Astrocyte (in vitro differentiated cells and primary cell): ENCODE results near the gene DEGS1. TPM values are rescaled to one million over a fixed set of nuclear protein-coding genes. Genes with fewer than 3 reads are reported as not detected.

Source experiments
- DNase-seq: peaks from one replicate; pipeline ENCODE4 v3.0.0-alpha.2; 2010; ENCODE audit warnings: low read depth
- FAIRE-seq: peaks from 2 replicates; lab custom pipeline; 2011; peaks lifted over from hg19 to GRCh38; lab: Jason Lieb, UNC
- H2AFZ ChIP-seq: 2 replicates; pipeline ENCODE4 v1.6.0; 2012; ENCODE audit warnings: low read depth, low read length, inconsistent platforms
- H3K27ac ChIP-seq: 2 replicates; pipeline ENCODE4 v1.5.1; 2011; ENCODE audit warnings: low read depth, low read length, inconsistent platforms
- H3K27me3 ChIP-seq: 2 replicates; pipeline ENCODE4 v1.6.0; 2011; ENCODE audit warnings: low read length, inconsistent platforms; ENCODE audit not compliant: insufficient read depth
- H3K36me3 ChIP-seq: 2 replicates; pipeline ENCODE4 v1.5.1; 2011; ENCODE audit warnings: low read length, inconsistent platforms; ENCODE audit not compliant: insufficient read depth
- H3K4me1 ChIP-seq: 2 replicates; pipeline ENCODE4 v1.5.1; 2011; ENCODE audit warnings: low read length, inconsistent platforms; ENCODE audit not compliant: insufficient read depth
- H3K4me2 ChIP-seq: 2 replicates; pipeline ENCODE4 v1.6.0; 2012; ENCODE audit warnings: low read length, inconsistent platforms
- H3K4me3 ChIP-seq: 2 replicates; pipeline ENCODE4 v1.5.1; 2011; ENCODE audit warnings: low read depth, mild to moderate bottlenecking, low read length, inconsistent platforms; ENCODE audit not compliant: insufficient read depth
- H3K79me2 ChIP-seq: 2 replicates; pipeline ENCODE4 v1.6.0; 2012; ENCODE audit warnings: mild to moderate bottlenecking, low read length, inconsistent platforms; ENCODE audit not compliant: insufficient read depth
- H3K9ac ChIP-seq: 2 replicates; pipeline ENCODE4 v1.6.0; 2012; ENCODE audit warnings: mild to moderate bottlenecking, low read length, inconsistent platforms
- H3K9me3 ChIP-seq: 2 replicates; pipeline ENCODE4 v1.5.1; 2012; ENCODE audit warnings: low read depth, mild to moderate bottlenecking, low read length, inconsistent platforms; ENCODE audit not compliant: insufficient read depth
- H4K20me1 ChIP-seq: 2 replicates; pipeline ENCODE4 v1.6.0; 2012; ENCODE audit warnings: low read length, inconsistent platforms; ENCODE audit not compliant: insufficient read depth
- H3K27ac Mint-ChIP-seq: one replicate; pipeline ENCODE4 v1.8.0; 2021; ENCODE audit warnings: mild to moderate bottlenecking, mixed read lengths; ENCODE audit not compliant: unreplicated experiment
- H3K27me3 Mint-ChIP-seq: one replicate; pipeline ENCODE4 v1.8.0; 2021; ENCODE audit warnings: low read depth, mixed read lengths; ENCODE audit not compliant: unreplicated experiment
- H3K36me3 Mint-ChIP-seq: one replicate; pipeline ENCODE4 v1.8.0; 2021; ENCODE audit warnings: low read depth, mixed read lengths; ENCODE audit not compliant: unreplicated experiment
- H3K4me1 Mint-ChIP-seq: one replicate; pipeline ENCODE4 v1.8.0; 2021; ENCODE audit warnings: low read depth, mixed read lengths; ENCODE audit not compliant: unreplicated experiment
- H3K4me3 Mint-ChIP-seq: one replicate; pipeline ENCODE4 v1.8.0; 2021; ENCODE audit warnings: mild to moderate bottlenecking, moderate library complexity, mixed read lengths; ENCODE audit not compliant: unreplicated experiment
- H3K9me3 Mint-ChIP-seq: one replicate; pipeline ENCODE4 v1.8.0; 2021; ENCODE audit warnings: mild to moderate bottlenecking, mixed read lengths; ENCODE audit not compliant: unreplicated experiment
- EZH2 ChIP-seq: IDR thresholded peaks from 2 replicates; pipeline ENCODE4 v1.6.1; 2012; ENCODE audit warnings: mild to moderate bottlenecking, low read length, inconsistent platforms; ENCODE audit not compliant: insufficient read depth
- total RNA-seq: library from RNA; stranded (reverse); gene quantifications from 2 replicates; pipeline ENCODE4 v1.2.1, GENCODE V29; 2021
- TF ChIP-seq, protein P1 (sequence below): IDR thresholded peaks from 2 replicates; pipeline ENCODE4 v1.5.1; 2011; ENCODE audit warnings: low read depth, mild to moderate bottlenecking, inconsistent platforms, low read length, moderate library complexity; ENCODE audit not compliant: insufficient read depth

The DEGS1 gene
- total RNA-seq, 1 donor from 2014 or later: 115 TPM

DNA sequence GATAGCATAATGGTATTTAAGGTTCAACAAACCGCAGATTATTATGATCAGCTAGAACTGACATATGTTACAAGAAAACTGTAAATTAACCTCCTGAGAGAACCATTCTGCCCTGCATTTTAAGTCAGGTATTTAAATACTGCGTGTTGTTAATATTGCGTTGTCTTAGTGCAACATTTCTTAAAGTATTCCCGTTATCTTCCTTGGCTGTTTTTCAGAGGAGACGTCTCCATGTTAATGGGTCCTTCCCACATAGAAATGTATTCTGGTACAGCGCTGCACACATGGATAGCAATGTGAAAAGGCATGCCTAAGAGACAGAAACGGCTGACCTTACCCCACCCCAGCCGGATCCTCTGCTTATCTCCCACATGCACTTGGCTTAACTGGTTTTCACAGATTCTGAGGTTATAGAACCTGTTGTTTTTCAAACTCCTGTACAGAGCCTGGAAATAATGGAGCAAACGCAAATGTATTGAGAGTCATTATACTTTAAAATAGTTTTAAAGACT is 22.8 kb upstream of the DEGS1 start:
- no peak for TF ChIP-seq EZH2
- TF ChIP-seq, protein P1, sequence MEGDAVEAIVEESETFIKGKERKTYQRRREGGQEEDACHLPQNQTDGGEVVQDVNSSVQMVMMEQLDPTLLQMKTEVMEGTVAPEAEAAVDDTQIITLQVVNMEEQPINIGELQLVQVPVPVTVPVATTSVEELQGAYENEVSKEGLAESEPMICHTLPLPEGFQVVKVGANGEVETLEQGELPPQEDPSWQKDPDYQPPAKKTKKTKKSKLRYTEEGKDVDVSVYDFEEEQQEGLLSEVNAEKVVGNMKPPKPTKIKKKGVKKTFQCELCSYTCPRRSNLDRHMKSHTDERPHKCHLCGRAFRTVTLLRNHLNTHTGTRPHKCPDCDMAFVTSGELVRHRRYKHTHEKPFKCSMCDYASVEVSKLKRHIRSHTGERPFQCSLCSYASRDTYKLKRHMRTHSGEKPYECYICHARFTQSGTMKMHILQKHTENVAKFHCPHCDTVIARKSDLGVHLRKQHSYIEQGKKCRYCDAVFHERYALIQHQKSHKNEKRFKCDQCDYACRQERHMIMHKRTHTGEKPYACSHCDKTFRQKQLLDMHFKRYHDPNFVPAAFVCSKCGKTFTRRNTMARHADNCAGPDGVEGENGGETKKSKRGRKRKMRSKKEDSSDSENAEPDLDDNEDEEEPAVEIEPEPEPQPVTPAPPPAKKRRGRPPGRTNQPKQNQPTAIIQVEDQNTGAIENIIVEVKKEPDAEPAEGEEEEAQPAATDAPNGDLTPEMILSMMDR: no peak
- no peaks in the 10 kb centered on the region for H3K9me3 ChIP-seq
- peaks cover 37% of the 10 kb centered on the region for H3K36me3 ChIP-seq
- Mint-ChIP-seq H3K4me1 (peaks cover 3% of the 10 kb centered on the region), H3K27ac (no peak overlapping the region), H3K27me3 (no peaks in the 10 kb centered on the region), H3K9me3 (no peaks in the 10 kb centered on the region), H3K36me3 (peaks cover 8% of the 10 kb centered on the region), H3K4me3 (no peak overlapping the region)
- no peak for FAIRE-seq
- no peak overlapping the region for H3K4me3 ChIP-seq
- H3K27ac ChIP-seq: no peak overlapping the region
- H3K4me2 ChIP-seq: no peak overlapping the region
- H3K27me3 ChIP-seq: no peaks in the 10 kb centered on the region
- no peak overlapping the region for H2AFZ ChIP-seq
- H3K79me2 ChIP-seq: no peaks in the 10 kb centered on the region
- H3K9ac ChIP-seq: no peak overlapping the region
- no peaks in the 10 kb centered on the region for H4K20me1 ChIP-seq
- DNase-seq: no peak
- no peaks in the 10 kb centered on the region for H3K4me1 ChIP-seq

DNA sequence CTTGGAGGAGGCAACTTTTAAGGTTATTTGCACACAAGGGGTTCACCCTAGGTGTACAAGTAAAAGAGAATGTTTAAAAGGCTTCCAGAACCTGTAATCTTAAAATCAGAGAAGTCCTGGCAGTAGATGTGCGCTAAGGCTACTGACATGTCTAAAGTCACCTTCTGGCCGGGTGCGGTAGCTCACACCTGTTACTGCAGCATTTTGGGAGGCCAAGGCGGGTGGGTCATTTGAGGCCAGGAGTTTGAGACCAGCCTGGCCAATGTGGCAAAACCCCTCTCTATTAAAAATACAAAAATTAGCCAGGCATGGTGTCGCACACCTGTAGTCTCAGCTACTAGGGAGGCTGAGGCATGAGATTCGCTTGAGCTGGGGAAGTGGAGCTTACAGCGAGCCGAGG is 20.3 kb upstream of the DEGS1 start:
- H3K4me1 ChIP-seq: no peaks in the 10 kb centered on the region
- peaks cover 2% of the 10 kb centered on the region for H3K36me3 Mint-ChIP-seq
- FAIRE-seq (no peak), DNase-seq (no peak)
- H3K4me3 Mint-ChIP-seq: no peak overlapping the region
- H3K27ac ChIP-seq: no peak overlapping the region
- no peak for TF ChIP-seq EZH2
- TF ChIP-seq, protein P1: no peak
- H2AFZ ChIP-seq: no peak overlapping the region
- no peaks in the 10 kb centered on the region for H3K79me2 ChIP-seq
- H3K9me3 ChIP-seq: no peaks in the 10 kb centered on the region
- peaks cover 26% of the 10 kb centered on the region for H3K36me3 ChIP-seq
- H3K4me3 ChIP-seq: no peak overlapping the region
- H3K4me2 ChIP-seq: no peak overlapping the region
- H3K27me3 Mint-ChIP-seq: no peaks in the 10 kb centered on the region
- H4K20me1 ChIP-seq: no peaks in the 10 kb centered on the region
- no peaks in the 10 kb centered on the region for H3K9me3 Mint-ChIP-seq
- no peak overlapping the region for H3K9ac ChIP-seq
- no peaks in the 10 kb centered on the region for H3K27me3 ChIP-seq
- H3K27ac Mint-ChIP-seq: no peak overlapping the region
- H3K4me1 Mint-ChIP-seq: no peaks in the 10 kb centered on the region

DNA sequence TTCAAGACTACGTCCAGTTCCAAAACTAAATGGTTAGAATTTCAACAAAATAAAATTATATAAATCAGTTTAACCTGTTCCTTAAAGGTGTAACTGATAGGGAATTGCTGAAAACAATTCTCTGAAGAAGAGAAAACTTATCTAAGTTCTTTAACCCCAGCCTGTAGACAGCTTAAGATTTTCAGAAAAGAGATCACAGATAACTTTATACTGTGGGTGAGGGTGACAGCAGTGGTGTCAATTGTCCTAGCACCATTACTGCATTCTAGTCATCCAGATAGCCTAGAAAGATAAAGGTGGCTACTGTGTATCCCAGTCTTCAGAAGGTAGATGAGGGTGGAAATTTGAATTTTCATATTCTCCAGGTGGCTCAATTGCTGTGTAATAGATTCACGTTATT is 19.7 kb upstream of the DEGS1 start:
- Histone ChIP-seq H3K36me3 (peaks cover 22% of the 10 kb centered on the region), H4K20me1 (no peaks in the 10 kb centered on the region), H3K4me2 (no peak overlapping the region), H3K4me3 (no peak overlapping the region), H3K4me1 (no peaks in the 10 kb centered on the region), H2AFZ (no peak overlapping the region), H3K79me2 (no peaks in the 10 kb centered on the region), H3K27me3 (no peaks in the 10 kb centered on the region), H3K9ac (no peak overlapping the region), H3K9me3 (no peaks in the 10 kb centered on the region), H3K27ac (no peak overlapping the region)
- no peak for TF ChIP-seq EZH2
- TF ChIP-seq, protein P1: no peak
- Mint-ChIP-seq H3K36me3 (peaks cover 2% of the 10 kb centered on the region), H3K4me3 (no peak overlapping the region), H3K27ac (no peak overlapping the region), H3K4me1 (no peaks in the 10 kb centered on the region), H3K9me3 (no peaks in the 10 kb centered on the region), H3K27me3 (no peaks in the 10 kb centered on the region)
- FAIRE-seq: no peak
- DNase-seq: no peak
